Body of pancreas (tissue), 4 donors: ENCODE data around the gene NEDD4L.

Experiments used
- CTCF ChIP-seq, 7 experiments: fragments of 450-650 bp in 4 of 7; fragments of 200-600 bp in 3 of 7; sonication (generic) in 3 of 7; IDR thresholded peaks; one replicate each; pipeline ENCODE4 v1.5.1; 2016 to 2019; ENCODE audit warnings: antibody characterized with exemption in 7 of 7
- POLR2A ChIP-seq, 3 donors: fragments of 450-650 bp; IDR thresholded peaks; one replicate each; pipeline ENCODE4 v1.6.1; 2016; ENCODE audit warnings: antibody characterized with exemption in 3 of 3, mild to moderate bottlenecking in 2 of 3

- TF ChIP-seq CTCF (IDR thresholded peaks at IDR 0.05) (no peak), POLR2A (IDR thresholded peaks at IDR 0.05) (no peak)
Observed at GRCh38 chr18:58104096-58104495, 60.1 kb downstream of the NEDD4L start.
